K562 (cell line): ENCODE results near the gene SIPA1L2. TPM values are rescaled to one million over a fixed set of nuclear protein-coding genes. Genes with fewer than 3 reads are reported as not detected.

Experiments
- CEBPB ChIP-seq: fragments of 450-650 bp; IDR thresholded peaks from 2 replicates; pipeline ENCODE4 v1.6.1; 2016; ENCODE audit warnings: missing genetic modification characterization, missing compliant biosample characterization
- GABPA ChIP-seq: fragments of 200-800 bp; sonication (Bioruptor generic); conservative IDR thresholded peaks from 2 replicates; pipeline ENCODE4 v1.6.1; 2016; ENCODE audit warnings: low read depth, missing genetic modification characterization, missing compliant biosample characterization
- JUND ChIP-seq, 2 experiments: IDR thresholded peaks; 2 replicates in 1 of 2; 3 replicates in 1 of 2; pipeline ENCODE4 v1.6.1; 2011; ENCODE audit warnings: borderline replicate concordance in 2 of 2, low read depth in 2 of 2, low read length in 2 of 2, improper control_type of control experiment in 1 of 2, missing biosample characterization in 1 of 2, missing genetic modification characterization in 1 of 2, missing genetic modification reagents in 1 of 2
- TEAD1 ChIP-seq, 2 experiments: fragments of 450-650 bp in 1 of 2; sonication (generic) in 1 of 2; formaldehyde crosslinking; IDR thresholded peaks; 2 replicates each; pipeline versions ENCODE4 v1.4.0 to v1.8.0; 2020 to 2022; ENCODE audit warnings: mild to moderate bottlenecking in 2 of 2, missing genetic modification reagents in 1 of 2
- ZNF3 ChIP-seq: fragments of 250-450 bp; sonication (Bioruptor Pico); IDR thresholded peaks from 2 replicates; pipeline ENCODE4 v1.5.0; 2021; ENCODE audit warnings: mild to moderate bottlenecking, moderate library complexity
- ZNF512 ChIP-seq: IDR thresholded peaks from 2 replicates; pipeline ENCODE4 v1.6.1; 2016; ENCODE audit warnings: missing genetic modification characterization, missing compliant biosample characterization
- polyA plus RNA-seq, 8 experiments: library from polyadenylated mRNA; depleted of rRNA in 4 of 8; stranded (reverse) in 5 of 8; unstranded in 3 of 8; fragments of >200 nt; fragmentation: Nextera tagmentation in 2 of 8; fragmentation: Illumina TruSeq in 1 of 8; extraction: Ambion mirVana in 2 of 8; extraction: Trizol in 1 of 8; gene quantifications; 2 replicates each; pipeline versions ENCODE4 v1.2.1 to v1.2.3, GENCODE V29; 2011 to 2014; ENCODE audit warnings: inconsistent platforms in 1 of 8, missing spikeins in 1 of 8
- total RNA-seq, 7 experiments: library from RNA; depleted of rRNA in 6 of 7; stranded (reverse); fragments of >200 nt in 6 of 7; fragmentation: Illumina TruSeq in 2 of 7; extraction: Trizol in 2 of 7; gene quantifications; 2 replicates each; pipeline versions ENCODE4 v1.2.1 to v1.2.3, GENCODE V29; 2011 to 2021; ENCODE audit warnings: low replicate concordance in 1 of 7
- TF ChIP-seq, protein P1 (sequence below): sonication (generic); formaldehyde crosslinking; IDR thresholded peaks from 2 replicates; pipeline ENCODE4 v1.8.1; 2023; ENCODE audit warnings: mild to moderate bottlenecking, missing genetic modification reagents
- TF ChIP-seq, protein P2 (sequence below): sonication (generic); formaldehyde crosslinking; IDR thresholded peaks from 2 replicates; pipeline ENCODE4 v1.8.0; 2023; ENCODE audit warnings: missing genetic modification reagents, mild to moderate bottlenecking, borderline replicate concordance
- TF ChIP-seq, protein P3 (sequence below): fragments of 250-450 bp; sonication (Bioruptor Pico); IDR thresholded peaks from 2 replicates; pipeline ENCODE4 v1.4.0; 2020

The SIPA1L2 gene
- total and polyA plus RNA-seq, 9 of the 15 experiments (the other 6 are each of a cell fraction or from before 2014, with no cell fraction given): 0.04 to 0.22 (median 0.06) TPM; not detected in 5

GRCh38 chr1:232599178-232600041, 30.5 kb downstream of the SIPA1L2 start (continued):
- TF ChIP-seq, protein P1, sequence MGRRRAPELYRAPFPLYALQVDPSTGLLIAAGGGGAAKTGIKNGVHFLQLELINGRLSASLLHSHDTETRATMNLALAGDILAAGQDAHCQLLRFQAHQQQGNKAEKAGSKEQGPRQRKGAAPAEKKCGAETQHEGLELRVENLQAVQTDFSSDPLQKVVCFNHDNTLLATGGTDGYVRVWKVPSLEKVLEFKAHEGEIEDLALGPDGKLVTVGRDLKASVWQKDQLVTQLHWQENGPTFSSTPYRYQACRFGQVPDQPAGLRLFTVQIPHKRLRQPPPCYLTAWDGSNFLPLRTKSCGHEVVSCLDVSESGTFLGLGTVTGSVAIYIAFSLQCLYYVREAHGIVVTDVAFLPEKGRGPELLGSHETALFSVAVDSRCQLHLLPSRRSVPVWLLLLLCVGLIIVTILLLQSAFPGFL (CRISPR knock-in tag): no peak
- TF ChIP-seq CEBPB (peak; percentile 55; the same call in 1 of the 2 replicates), ZNF3 (no peak), GABPA (tag) (peak; percentile 73), JUND (IDR thresholded peaks at IDR 0.05; ENCODE audit: borderline replicate concordance, low read depth, low read length) (peak; percentile 67), JUND (tag; IDR thresholded peaks at IDR 0.05; ENCODE audit: borderline replicate concordance, low read depth, low read length) (no peak), ZNF512 (tag) (no peak), TEAD1 (CRISPR knock-in tag; IDR thresholded peaks at IDR 0.05) (peak in 1 of 2 experiments; percentile 55; a peak in 1 of 4 replicates)
- TF ChIP-seq, protein P2, sequence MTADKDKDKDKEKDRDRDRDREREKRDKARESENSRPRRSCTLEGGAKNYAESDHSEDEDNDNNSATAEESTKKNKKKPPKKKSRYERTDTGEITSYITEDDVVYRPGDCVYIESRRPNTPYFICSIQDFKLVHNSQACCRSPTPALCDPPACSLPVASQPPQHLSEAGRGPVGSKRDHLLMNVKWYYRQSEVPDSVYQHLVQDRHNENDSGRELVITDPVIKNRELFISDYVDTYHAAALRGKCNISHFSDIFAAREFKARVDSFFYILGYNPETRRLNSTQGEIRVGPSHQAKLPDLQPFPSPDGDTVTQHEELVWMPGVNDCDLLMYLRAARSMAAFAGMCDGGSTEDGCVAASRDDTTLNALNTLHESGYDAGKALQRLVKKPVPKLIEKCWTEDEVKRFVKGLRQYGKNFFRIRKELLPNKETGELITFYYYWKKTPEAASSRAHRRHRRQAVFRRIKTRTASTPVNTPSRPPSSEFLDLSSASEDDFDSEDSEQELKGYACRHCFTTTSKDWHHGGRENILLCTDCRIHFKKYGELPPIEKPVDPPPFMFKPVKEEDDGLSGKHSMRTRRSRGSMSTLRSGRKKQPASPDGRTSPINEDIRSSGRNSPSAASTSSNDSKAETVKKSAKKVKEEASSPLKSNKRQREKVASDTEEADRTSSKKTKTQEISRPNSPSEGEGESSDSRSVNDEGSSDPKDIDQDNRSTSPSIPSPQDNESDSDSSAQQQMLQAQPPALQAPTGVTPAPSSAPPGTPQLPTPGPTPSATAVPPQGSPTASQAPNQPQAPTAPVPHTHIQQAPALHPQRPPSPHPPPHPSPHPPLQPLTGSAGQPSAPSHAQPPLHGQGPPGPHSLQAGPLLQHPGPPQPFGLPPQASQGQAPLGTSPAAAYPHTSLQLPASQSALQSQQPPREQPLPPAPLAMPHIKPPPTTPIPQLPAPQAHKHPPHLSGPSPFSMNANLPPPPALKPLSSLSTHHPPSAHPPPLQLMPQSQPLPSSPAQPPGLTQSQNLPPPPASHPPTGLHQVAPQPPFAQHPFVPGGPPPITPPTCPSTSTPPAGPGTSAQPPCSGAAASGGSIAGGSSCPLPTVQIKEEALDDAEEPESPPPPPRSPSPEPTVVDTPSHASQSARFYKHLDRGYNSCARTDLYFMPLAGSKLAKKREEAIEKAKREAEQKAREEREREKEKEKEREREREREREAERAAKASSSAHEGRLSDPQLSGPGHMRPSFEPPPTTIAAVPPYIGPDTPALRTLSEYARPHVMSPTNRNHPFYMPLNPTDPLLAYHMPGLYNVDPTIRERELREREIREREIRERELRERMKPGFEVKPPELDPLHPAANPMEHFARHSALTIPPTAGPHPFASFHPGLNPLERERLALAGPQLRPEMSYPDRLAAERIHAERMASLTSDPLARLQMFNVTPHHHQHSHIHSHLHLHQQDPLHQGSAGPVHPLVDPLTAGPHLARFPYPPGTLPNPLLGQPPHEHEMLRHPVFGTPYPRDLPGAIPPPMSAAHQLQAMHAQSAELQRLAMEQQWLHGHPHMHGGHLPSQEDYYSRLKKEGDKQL (CRISPR knock-in tag): no peak
- TF ChIP-seq, protein P3, sequence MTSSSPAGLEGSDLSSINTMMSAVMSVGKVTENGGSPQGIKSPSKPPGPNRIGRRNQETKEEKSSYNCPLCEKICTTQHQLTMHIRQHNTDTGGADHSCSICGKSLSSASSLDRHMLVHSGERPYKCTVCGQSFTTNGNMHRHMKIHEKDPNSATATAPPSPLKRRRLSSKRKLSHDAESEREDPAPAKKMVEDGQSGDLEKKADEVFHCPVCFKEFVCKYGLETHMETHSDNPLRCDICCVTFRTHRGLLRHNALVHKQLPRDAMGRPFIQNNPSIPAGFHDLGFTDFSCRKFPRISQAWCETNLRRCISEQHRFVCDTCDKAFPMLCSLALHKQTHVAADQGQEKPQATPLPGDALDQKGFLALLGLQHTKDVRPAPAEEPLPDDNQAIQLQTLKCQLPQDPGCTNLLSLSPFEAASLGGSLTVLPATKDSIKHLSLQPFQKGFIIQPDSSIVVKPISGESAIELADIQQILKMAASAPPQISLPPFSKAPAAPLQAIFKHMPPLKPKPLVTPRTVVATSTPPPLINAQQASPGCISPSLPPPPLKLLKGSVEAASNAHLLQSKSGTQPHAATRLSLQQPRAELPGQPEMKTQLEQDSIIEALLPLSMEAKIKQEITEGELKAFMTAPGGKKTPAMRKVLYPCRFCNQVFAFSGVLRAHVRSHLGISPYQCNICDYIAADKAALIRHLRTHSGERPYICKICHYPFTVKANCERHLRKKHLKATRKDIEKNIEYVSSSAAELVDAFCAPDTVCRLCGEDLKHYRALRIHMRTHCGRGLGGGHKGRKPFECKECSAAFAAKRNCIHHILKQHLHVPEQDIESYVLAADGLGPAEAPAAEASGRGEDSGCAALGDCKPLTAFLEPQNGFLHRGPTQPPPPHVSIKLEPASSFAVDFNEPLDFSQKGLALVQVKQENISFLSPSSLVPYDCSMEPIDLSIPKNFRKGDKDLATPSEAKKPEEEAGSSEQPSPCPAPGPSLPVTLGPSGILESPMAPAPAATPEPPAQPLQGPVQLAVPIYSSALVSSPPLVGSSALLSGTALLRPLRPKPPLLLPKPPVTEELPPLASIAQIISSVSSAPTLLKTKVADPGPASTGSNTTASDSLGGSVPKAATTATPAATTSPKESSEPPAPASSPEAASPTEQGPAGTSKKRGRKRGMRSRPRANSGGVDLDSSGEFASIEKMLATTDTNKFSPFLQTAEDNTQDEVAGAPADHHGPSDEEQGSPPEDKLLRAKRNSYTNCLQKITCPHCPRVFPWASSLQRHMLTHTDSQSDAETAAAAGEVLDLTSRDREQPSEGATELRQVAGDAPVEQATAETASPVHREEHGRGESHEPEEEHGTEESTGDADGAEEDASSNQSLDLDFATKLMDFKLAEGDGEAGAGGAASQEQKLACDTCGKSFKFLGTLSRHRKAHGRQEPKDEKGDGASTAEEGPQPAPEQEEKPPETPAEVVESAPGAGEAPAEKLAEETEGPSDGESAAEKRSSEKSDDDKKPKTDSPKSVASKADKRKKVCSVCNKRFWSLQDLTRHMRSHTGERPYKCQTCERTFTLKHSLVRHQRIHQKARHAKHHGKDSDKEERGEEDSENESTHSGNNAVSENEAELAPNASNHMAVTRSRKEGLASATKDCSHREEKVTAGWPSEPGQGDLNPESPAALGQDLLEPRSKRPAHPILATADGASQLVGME (CRISPR knock-in tag): peak; percentile 73; the same call in 1 of the 2 replicates
